Endothelial cell of umbilical vein (primary cell): ENCODE measurements around the gene PLPP2. TPM values are rescaled to one million over a fixed set of nuclear protein-coding genes. Genes with fewer than 3 reads are reported as not detected.
A peak's percentile ranks its signal among the peaks of the same experiment; 100 is the strongest.

Source experiments
- BruUV-seq: library from RNA; stranded (reverse); fragments of 400-500 nt; replicated peaks from 2 replicates; lab custom pipeline; 2021; lab: Mats Ljungman, UMichigan
- CTCF ChIA-PET: fragments of 300-600, 350-600 bp; sonication (Branson Sonifier 250); formaldehyde crosslinking; loops from one replicate; lab custom pipeline; 2021; ENCODE audit warnings: antibody characterized with exemption, inconsistent platforms; lab: Charles Lee
- POLR2A ChIA-PET: fragments of 300-600, 350-600 bp; sonication (Branson Sonifier 250); formaldehyde crosslinking; loops from one replicate; lab custom pipeline; 2021; ENCODE audit warnings: antibody characterized with exemption, inconsistent platforms; lab: Charles Lee
- DNase-seq: peaks from one replicate; pipeline ENCODE4 v3.0.0-alpha.2; 2011; ENCODE audit warnings: low read depth, low spot score
- FAIRE-seq: peaks from 2 replicates; lab custom pipeline; 2011; peaks lifted over from hg19 to GRCh38; lab: Jason Lieb, UNC
- H2AFZ ChIP-seq: 2 replicates; pipeline ENCODE4 v1.6.0; 2012; ENCODE audit warnings: low read depth, low read length, control low read depth, inconsistent platforms
- H3K27ac ChIP-seq: 2 replicates; pipeline ENCODE4 v1.5.1; 2011; ENCODE audit warnings: low read depth, mild to moderate bottlenecking, control low read depth, low read length, moderate library complexity; ENCODE audit not compliant: insufficient read depth
- H3K27me3 ChIP-seq, 2 experiments: 2 replicates each; pipeline versions ENCODE4 v1.6.0 to v1.6.1; 2011; ENCODE audit warnings: low read length in 2 of 2, mixed read lengths in 1 of 2; ENCODE audit not compliant: control insufficient read depth in 2 of 2, insufficient read depth in 2 of 2
- H3K36me3 ChIP-seq, 2 experiments: 2 replicates in 1 of 2; 3 replicates in 1 of 2; pipeline ENCODE4 v1.5.1; 2011; ENCODE audit warnings: low read length in 2 of 2, mild to moderate bottlenecking in 1 of 2, moderate library complexity in 1 of 2; ENCODE audit not compliant: control insufficient read depth in 2 of 2, insufficient read depth in 2 of 2; ENCODE audit errors: extremely low read depth in 1 of 2
- H3K4me1 ChIP-seq: 3 replicates; pipeline ENCODE4 v1.5.1; 2011; ENCODE audit warnings: mild to moderate bottlenecking, low read length; ENCODE audit not compliant: control insufficient read depth, insufficient read depth; ENCODE audit errors: extremely low read depth
- H3K4me2 ChIP-seq: 2 replicates; pipeline ENCODE4 v1.6.1; 2011; ENCODE audit warnings: low read length, control low read depth, mixed read lengths; ENCODE audit not compliant: insufficient read depth
- H3K4me3 ChIP-seq, 3 experiments: fragments of 200-600 bp in 1 of 3; sonication (generic), shearing (Covaris generic) in 1 of 3; replicated peaks in 1 of 3; 2 replicates each; pipeline ENCODE4 v1.5.1; 2011 to 2016; ENCODE audit warnings: control low read depth in 3 of 3, low read length in 3 of 3, mild to moderate bottlenecking in 2 of 3, inconsistent platforms in 1 of 3, low read depth in 1 of 3, moderate library complexity in 1 of 3; ENCODE audit not compliant: insufficient read depth in 1 of 3
- H3K79me2 ChIP-seq: 2 replicates; pipeline ENCODE4 v1.6.0; 2012; ENCODE audit warnings: low read length, inconsistent platforms; ENCODE audit not compliant: control insufficient read depth, insufficient read depth
- H3K9ac ChIP-seq: replicated peaks from 2 replicates; pipeline ENCODE3; 2011; ENCODE audit warnings: low read length, control low read depth; ENCODE audit not compliant: insufficient read depth; ENCODE audit errors: extremely low read depth
- H3K9me1 ChIP-seq: replicated peaks from 3 replicates; pipeline ENCODE4 v1.6.0; 2011; ENCODE audit warnings: mild to moderate bottlenecking, low read length; ENCODE audit not compliant: control insufficient read depth, insufficient read depth; ENCODE audit errors: extremely low read depth
- H3K9me3 ChIP-seq: replicated peaks from 2 replicates; pipeline ENCODE4 v1.5.1; 2012; ENCODE audit warnings: low read length, inconsistent platforms; ENCODE audit not compliant: control insufficient read depth, insufficient read depth
- H4K20me1 ChIP-seq: replicated peaks from 2 replicates; pipeline ENCODE3; 2011; ENCODE audit warnings: mild to moderate bottlenecking, low read length; ENCODE audit not compliant: control insufficient read depth, insufficient read depth; ENCODE audit errors: extremely low read depth
- EZH2 ChIP-seq: IDR thresholded peaks from 2 replicates; pipeline ENCODE4 v1.6.1; 2012; ENCODE audit warnings: borderline replicate concordance, low read depth, mild to moderate bottlenecking, moderate library complexity, low read length, inconsistent platforms; ENCODE audit not compliant: severe bottlenecking
- FOS ChIP-seq: IDR thresholded peaks from 2 replicates; pipeline ENCODE4 v1.6.1; 2011; ENCODE audit warnings: mild to moderate bottlenecking, low read length, moderate library complexity, borderline replicate concordance; ENCODE audit not compliant: insufficient read depth
- GATA2 ChIP-seq: IDR thresholded peaks from 2 replicates; pipeline ENCODE4 v1.7.0; 2011; ENCODE audit warnings: low read depth, mild to moderate bottlenecking, moderate library complexity, mixed read lengths, low read length; ENCODE audit not compliant: insufficient read length, insufficient read depth
- JUN ChIP-seq: IDR thresholded peaks from 2 replicates; pipeline ENCODE4 v1.6.1; 2011; ENCODE audit warnings: borderline replicate concordance, low read depth; ENCODE audit not compliant: insufficient read length, insufficient read depth
- MYC ChIP-seq: IDR thresholded peaks from one replicate; pipeline ENCODE4 v1.6.1; 2011; ENCODE audit warnings: mild to moderate bottlenecking, low read depth, low read length
- POLR2A ChIP-seq: IDR thresholded peaks from 2 replicates; pipeline ENCODE4 v1.6.1; 2012; ENCODE audit warnings: low read depth, mild to moderate bottlenecking, control low read depth, low read length
- POLR2AphosphoS5 ChIP-seq: IDR thresholded peaks from 2 replicates; pipeline ENCODE4 v1.6.1; 2012; ENCODE audit warnings: low read depth, mild to moderate bottlenecking, control low read depth, low read length, moderate library complexity; ENCODE audit not compliant: insufficient read depth
- dilution Hi-C: fragments of 300-500 bp; cut with MboI; formaldehyde crosslinking; loops from one replicate; pipeline ENCODE4 v1.15.0; 2019; ENCODE audit warnings: low sequenced_read_pairs; ENCODE audit not compliant: extremely low pct_ligation_motif_present
- intact Hi-C: fragments of 100-400 bp; cut with micrococcal nuclease; formaldehyde crosslinking; loops from one replicate; pipeline ENCODE4 v1.10.0; 2022
- polyA plus RNA-seq, 4 experiments: library from polyadenylated mRNA; depleted of rRNA in 3 of 4; stranded (reverse) in 3 of 4; unstranded in 1 of 4; fragments of >200 nt; gene quantifications; 2 replicates each; pipeline versions ENCODE4 v1.2.1 to v1.2.3, GENCODE V29; 2011 to 2012; ENCODE audit warnings: missing spikeins in 1 of 4
- total RNA-seq: library from RNA; stranded (reverse); gene quantifications from 2 replicates; pipeline ENCODE4 v1.2.3, GENCODE V29; 2021
- TF ChIP-seq, protein P1 (sequence below), 2 donors: IDR thresholded peaks; 1 replicate in 1 of 2; 2 replicates in 1 of 2; pipeline ENCODE4 v1.5.1; 2011; ENCODE audit warnings: low read length in 2 of 2, mild to moderate bottlenecking in 2 of 2, moderate library complexity in 2 of 2, control low read depth in 1 of 2, inconsistent platforms in 1 of 2, low read depth in 1 of 2; ENCODE audit not compliant: insufficient read depth in 1 of 2; ENCODE audit errors: extremely low read depth in 1 of 2

PLPP2 gene
- total and polyA plus RNA-seq, 2 donors (not counting 3 experiments of a cell fraction or from before 2014, with no cell fraction given): 27.9 to 34.3 TPM

DNA sequence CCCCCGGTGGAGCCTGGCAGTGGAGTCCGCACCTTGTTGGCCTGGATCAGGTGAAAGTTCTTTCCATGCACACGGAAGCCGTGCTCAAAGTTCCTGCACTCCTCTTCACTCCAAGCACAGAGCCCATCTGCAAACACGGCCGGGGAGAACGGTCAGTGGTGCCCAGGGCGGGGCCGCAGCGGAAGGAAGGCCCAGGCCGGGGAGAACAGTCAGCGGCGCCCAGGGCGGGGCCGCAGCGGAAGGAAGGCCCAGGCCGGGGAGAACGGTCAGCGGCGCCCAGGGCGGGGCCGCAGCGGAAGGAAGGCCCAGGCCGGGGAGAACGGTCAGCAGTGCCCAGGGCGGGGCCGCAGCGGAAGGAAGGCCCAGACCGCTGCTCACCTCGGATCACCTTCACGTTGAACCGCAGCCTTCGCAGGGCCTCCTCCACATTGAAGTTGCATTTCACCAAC is 20.6 kb upstream of the PLPP2 start:
- peak; percentile 89 for FAIRE-seq
- ChIA-PET POLR2A (no interaction called here), CTCF (no interaction called here)
- Histone ChIP-seq H3K4me3 (peak overlapping the region in 1 of 3 experiments; percentile 22), H3K79me2 (peaks cover 62% of the 10 kb centered on the region), H4K20me1 (no peaks in the 10 kb centered on the region), H3K9ac (no peak overlapping the region), H3K36me3 (peaks cover 9 to 29% of the 10 kb centered on the region in 2 experiments), H3K9me1 (no peaks in the 10 kb centered on the region), H3K9me3 (no peaks in the 10 kb centered on the region), H3K4me1 (peaks cover 31% of the 10 kb centered on the region), H3K4me2 (peak overlapping the region; percentile 47), H3K27me3 (no peaks in the 10 kb centered on the region), H3K27ac (peak overlapping the region; percentile 13), H2AFZ (no peak overlapping the region)
- BruUV-seq: no TSS peak
- dilution Hi-C loops (no loop called here), intact Hi-C loops (no loop called here)
- TF ChIP-seq POLR2AphosphoS5 (peak; percentile 68), EZH2 (no peak), POLR2A (peak; percentile 63)
- no peak for DNase-seq

DNA sequence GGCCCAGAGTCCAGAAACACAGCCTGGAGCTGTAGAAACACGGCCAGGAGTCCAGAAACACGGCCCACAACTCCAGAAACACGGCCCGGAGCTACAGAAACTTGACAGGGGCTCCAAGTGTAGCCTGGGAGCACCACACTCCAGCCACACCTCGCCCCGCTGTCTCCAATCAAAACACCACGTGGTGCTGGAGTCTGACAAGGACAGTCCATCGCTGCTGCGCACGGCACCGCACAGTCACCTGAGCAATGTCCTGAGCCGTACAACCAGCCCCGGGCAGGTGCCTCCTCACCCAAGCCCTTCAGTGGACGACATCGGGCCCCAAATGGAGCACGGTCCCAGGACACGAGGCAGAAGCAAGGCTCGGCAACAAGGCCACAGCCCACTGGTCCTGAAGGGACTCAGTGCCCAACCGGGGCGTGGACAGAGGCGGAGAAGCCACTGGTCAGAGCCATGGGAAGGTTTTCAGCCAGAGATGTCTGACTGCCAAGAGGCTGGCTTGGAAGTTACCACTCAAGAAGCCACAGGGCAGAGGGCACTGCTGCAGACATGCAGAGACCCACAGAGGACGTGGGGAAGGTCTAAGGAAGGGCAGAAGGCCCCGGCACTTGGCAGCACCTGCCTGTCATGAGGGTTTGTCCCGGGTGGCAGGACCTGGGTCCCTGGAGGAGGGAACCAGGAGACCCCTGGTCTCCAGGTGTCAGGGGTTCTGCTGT is 19.7 kb upstream of the PLPP2 start:
- FAIRE-seq (peak; percentile 21), DNase-seq (no peak)
- H3K79me2 ChIP-seq: peaks cover 62% of the 10 kb centered on the region
- ChIA-PET POLR2A (interaction anchor here (1.1 kb wide), 1 partner anchor 178 kb away, joined by 3 read pairs; no protein-coding TSS in a partner anchor), CTCF (interaction anchor here (0.9 to 1.6 kb wide), 8 partner anchors 9 to 200 kb away, joined by 3 to 29 read pairs (median 6); no protein-coding TSS in a partner anchor)
- H3K36me3 ChIP-seq: peaks cover 12 to 37% of the 10 kb centered on the region in 2 experiments
- H3K4me1 ChIP-seq: peaks cover 27% of the 10 kb centered on the region
- no peak overlapping the region for H3K9ac ChIP-seq
- no peaks in the 10 kb centered on the region for H3K9me1 ChIP-seq
- H3K27me3 ChIP-seq: no peaks in the 10 kb centered on the region
- TF ChIP-seq MYC (no peak), JUN (no peak), POLR2AphosphoS5 (peak; percentile 11), EZH2 (no peak), FOS (no peak), GATA2 (no peak), POLR2A (no peak)
- TF ChIP-seq, protein P1, sequence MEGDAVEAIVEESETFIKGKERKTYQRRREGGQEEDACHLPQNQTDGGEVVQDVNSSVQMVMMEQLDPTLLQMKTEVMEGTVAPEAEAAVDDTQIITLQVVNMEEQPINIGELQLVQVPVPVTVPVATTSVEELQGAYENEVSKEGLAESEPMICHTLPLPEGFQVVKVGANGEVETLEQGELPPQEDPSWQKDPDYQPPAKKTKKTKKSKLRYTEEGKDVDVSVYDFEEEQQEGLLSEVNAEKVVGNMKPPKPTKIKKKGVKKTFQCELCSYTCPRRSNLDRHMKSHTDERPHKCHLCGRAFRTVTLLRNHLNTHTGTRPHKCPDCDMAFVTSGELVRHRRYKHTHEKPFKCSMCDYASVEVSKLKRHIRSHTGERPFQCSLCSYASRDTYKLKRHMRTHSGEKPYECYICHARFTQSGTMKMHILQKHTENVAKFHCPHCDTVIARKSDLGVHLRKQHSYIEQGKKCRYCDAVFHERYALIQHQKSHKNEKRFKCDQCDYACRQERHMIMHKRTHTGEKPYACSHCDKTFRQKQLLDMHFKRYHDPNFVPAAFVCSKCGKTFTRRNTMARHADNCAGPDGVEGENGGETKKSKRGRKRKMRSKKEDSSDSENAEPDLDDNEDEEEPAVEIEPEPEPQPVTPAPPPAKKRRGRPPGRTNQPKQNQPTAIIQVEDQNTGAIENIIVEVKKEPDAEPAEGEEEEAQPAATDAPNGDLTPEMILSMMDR (IDR thresholded peaks at IDR 0.05; ENCODE audit: extremely low read depth in 1 of 2, insufficient read depth in 1 of 2, low read depth in 1 of 2, low read length in 2 of 2): no peak
- H3K27ac ChIP-seq: peak overlapping the region; percentile 9
- H2AFZ ChIP-seq: no peak overlapping the region
- BruUV-seq: no TSS peak
- H3K4me3 ChIP-seq: peak overlapping the region in 1 of 3 experiments; percentile 5
- no peaks in the 10 kb centered on the region for H3K9me3 ChIP-seq
- intact Hi-C loops: no loop called here
- dilution Hi-C loops: no loop called here
- H3K4me2 ChIP-seq: peak overlapping the region; percentile 47
- no peaks in the 10 kb centered on the region for H4K20me1 ChIP-seq
